Activated CD8-positive, alpha-beta memory T cell treated with anti-CD3 and anti-CD28 coated beads for 36 hours (primary cell): ENCODE results near the gene ADAR. TPM values are rescaled to one million over a fixed set of nuclear protein-coding genes. Genes with fewer than 3 reads are reported as not detected.

Source experiments
- CTCF ChIA-PET: fragments of 350-600 bp; sonication (Branson Sonifier 250); formaldehyde crosslinking; loops from one replicate; lab custom pipeline; 2021; ENCODE audit warnings: antibody characterized with exemption; lab: Charles Lee
- POLR2A ChIA-PET: fragments of 350-600 bp; sonication (Branson Sonifier 250); formaldehyde crosslinking; loops from one replicate; lab custom pipeline; 2021; ENCODE audit warnings: antibody characterized with exemption; lab: Charles Lee
- total RNA-seq, 2 experiments: library from RNA; stranded (reverse); gene quantifications; one replicate each; pipeline ENCODE4 v1.2.3, GENCODE V29; 2021

ADAR gene
- total RNA-seq, 2 experiments from 2014 or later: 197 to 202 TPM

DNA sequence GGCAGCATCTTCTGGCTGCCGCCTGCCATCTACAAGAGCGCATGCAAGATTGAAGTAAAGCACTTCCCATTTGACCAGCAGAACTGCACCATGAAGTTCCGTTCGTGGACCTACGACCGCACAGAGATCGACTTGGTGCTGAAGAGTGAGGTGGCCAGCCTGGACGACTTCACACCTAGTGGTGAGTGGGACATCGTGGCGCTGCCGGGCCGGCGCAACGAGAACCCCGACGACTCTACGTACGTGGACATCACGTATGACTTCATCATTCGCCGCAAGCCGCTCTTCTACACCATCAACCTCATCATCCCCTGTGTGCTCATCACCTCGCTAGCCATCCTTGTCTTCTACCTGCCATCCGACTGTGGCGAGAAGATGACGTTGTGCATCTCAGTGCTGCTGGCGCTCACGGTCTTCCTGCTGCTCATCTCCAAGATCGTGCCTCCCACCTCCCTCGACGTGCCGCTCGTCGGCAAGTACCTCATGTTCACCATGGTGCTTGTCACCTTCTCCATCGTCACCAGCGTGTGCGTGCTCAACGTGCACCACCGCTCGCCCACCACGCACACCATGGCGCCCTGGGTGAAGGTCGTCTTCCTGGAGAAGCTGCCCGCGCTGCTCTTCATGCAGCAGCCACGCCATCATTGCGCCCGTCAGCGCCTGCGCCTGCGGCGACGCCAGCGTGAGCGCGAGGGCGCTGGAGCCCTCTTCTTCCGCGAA is 36.6 kb downstream of the ADAR start:
- POLR2A ChIA-PET: no interaction called here
- CTCF ChIA-PET: no interaction called here

DNA sequence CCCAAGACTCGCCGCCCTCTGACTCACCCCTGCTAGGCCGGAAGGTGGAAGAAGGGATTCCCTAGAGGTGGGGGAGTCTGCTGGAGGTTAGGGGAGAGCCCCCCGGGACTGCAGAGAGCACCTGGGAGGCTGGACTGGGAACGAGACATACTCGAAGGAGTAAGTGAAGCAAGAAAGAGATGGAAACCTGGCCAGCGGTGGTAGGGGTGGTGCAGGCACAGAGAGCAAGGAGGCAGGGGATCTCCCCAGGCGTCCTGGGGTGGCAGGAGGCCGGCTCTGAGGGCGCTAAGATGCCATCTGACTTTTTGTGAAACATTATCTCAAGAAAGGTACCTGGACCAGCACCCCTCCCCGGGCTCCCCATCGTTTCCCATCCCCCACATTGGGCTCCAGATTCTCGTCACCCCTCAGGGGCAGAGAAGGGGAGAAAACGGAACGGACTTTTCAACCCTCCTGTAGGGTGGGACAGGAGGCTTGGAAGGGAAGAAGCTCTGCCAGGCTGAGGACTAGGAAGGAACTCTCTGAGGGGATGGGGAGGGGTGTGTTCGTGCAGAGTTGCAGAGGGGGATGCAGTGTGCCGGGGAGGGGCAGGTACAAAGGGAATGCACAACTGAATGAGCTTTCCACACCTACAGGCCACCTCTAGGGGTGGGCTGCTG is 39.7 kb downstream of the ADAR start:
- ChIA-PET POLR2A (no interaction called here), CTCF (no interaction called here)

DNA sequence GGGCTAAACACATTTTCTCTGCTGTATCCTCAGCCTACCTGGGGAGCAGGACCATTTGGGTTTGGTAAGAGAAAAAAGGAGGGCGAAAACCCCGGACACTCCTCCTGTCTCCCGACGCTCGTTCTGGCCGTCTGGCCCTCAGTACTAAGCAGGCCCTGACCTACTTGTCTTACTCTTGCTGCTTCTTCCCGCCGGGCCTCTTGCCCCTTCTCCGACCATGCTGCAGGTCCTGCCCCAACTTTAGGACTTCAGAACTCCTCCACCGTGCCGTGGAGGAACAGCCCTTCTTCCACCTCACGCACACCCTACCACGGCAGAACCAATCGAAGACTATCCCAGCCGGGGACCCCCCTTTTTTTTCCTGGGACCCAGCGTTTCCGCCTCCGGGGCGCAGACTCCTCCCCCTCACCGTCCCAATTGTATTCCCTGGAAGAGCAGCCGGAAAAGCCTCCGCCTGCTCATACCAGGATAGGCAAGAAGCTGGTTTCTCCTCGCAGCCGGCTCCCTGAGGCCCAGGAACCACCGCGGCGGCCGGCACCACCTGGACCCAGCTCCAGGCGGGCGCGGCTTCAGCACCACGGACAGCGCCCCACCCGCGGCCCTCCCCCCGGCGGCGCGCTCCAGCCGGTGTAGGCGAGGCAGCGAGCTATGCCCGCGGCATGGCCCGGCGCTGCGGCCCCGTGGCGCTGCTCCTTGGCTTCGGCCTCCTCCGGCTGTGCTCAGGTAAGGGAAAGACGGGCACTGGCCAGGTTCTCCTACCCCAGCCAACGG is 40.4 kb downstream of the ADAR start, which contains the start of gene CHRNB2:
Gene CHRNB2, plus strand, starts transcription at position 393 of the 771 bp plus-strand sequence. Its CDS starts 267 bp downstream, at position 660.
- POLR2A ChIA-PET: interaction anchor here (0.6 kb wide), 2 partner anchors 196 to 1340 kb away, joined by 3 to 4 read pairs; no protein-coding TSS in a partner anchor
- CTCF ChIA-PET: no interaction called here

DNA sequence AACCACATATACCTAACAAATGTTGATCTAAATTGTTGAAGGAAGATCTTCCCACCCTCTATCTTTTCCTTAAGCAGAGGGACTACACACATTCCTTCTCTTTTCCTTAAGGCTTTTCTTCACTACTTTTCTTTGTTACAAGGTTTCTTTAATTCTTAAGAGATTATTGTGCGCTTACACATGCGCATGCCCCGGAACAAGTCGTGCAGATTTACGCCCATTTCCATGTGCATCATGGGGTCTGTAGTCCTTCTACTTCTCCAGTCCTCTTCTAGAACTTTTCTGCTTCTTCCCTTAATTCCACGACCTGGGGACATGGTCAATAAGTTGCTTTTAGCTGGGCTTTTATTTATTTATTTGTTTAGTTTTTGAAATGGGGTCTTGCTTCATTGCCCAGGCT is 42.1 kb downstream of the ADAR start:
- CTCF ChIA-PET: interaction anchor here (0.6 kb wide), 1 partner anchor 96 kb away, joined by 3 read pairs; no protein-coding TSS in a partner anchor
- POLR2A ChIA-PET: interaction anchor here (1.0 kb wide), 1 partner anchor 12 kb away, joined by 3 read pairs; no protein-coding TSS in a partner anchor

DNA sequence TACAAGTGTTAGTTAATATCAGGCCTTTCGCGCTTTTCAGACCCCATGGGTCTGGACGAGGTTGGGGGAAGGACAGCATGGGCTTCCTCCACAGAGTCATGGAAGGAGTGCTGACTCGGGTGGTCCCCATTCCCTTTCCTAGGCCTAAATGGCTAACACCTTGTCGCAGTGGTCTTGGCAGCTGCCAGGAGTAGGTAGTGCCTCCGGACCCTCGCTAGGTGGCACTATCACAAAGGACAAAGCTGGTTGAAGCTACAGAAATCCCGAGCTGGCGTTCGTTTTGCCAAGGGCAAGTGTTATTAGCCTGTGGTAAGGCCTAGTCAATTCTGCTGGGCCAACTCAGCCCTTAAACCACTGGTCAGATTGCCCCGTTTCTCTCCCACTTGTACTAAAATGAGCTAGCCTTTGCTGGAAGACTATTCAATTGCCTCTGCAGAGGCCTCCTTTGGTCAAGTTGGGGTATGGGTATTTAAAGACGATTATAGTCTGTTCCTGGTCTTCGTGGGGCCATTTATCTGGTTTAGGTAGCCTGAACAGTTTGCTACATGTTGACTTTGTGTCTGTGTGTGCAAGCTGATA is 48.4 kb downstream of the ADAR start:
- CTCF ChIA-PET: interaction anchor here (0.5 to 2.1 kb wide), 18 partner anchors 14 to 378 kb away, joined by 3 to 10 read pairs (median 4); partner anchors contain the start of gene ADAR
- POLR2A ChIA-PET: interaction anchor here (0.6 to 1.1 kb wide), 2 partner anchors 303 to 377 kb away, joined by 3 read pairs; partner anchors contain the start of gene PMVK

DNA sequence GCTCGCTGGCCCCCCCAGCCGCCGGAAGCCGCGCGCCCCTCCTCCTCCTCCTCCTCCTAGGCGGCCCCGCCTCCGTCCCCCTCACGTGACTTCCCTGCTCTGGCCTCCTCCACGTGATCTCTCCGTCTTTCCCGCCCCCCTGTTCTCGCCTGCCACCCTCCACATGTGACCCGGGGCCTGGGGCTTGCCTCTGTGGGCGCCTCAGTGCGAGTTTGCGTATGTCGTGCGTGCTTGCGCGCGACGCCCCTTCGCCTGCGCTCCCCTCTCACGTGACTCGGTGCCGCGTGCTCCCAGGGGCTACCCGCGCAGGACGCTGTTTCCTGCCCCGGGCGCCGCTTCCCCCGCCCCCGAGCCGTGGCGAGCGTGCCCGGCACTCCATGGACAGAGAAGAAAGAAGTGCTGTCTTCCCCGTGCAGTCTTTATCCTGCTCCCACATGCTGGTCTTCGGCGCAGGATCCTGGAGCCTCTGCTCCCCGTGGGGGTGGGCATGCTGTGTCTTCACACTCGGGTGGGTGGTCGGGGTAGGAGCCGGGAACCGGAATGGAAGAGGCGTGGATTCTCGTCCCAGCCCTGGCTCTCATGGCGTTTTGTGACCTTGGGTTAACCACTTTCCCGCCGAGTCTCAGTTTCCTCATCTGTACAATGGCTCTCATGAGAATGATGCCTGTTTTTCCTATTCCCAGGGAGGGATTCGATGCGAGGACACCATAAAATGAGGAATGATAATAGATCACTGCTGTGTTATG is 49.1 kb downstream of the ADAR start:
- POLR2A ChIA-PET: interaction anchor here (0.5 to 1.1 kb wide), 3 partner anchors 153 to 377 kb away, joined by 3 read pairs; partner anchors contain the start of gene PMVK
- CTCF ChIA-PET: interaction anchor here (0.7 to 2.1 kb wide), 17 partner anchors 15 to 378 kb away, joined by 3 to 10 read pairs (median 4); no protein-coding TSS in a partner anchor

DNA sequence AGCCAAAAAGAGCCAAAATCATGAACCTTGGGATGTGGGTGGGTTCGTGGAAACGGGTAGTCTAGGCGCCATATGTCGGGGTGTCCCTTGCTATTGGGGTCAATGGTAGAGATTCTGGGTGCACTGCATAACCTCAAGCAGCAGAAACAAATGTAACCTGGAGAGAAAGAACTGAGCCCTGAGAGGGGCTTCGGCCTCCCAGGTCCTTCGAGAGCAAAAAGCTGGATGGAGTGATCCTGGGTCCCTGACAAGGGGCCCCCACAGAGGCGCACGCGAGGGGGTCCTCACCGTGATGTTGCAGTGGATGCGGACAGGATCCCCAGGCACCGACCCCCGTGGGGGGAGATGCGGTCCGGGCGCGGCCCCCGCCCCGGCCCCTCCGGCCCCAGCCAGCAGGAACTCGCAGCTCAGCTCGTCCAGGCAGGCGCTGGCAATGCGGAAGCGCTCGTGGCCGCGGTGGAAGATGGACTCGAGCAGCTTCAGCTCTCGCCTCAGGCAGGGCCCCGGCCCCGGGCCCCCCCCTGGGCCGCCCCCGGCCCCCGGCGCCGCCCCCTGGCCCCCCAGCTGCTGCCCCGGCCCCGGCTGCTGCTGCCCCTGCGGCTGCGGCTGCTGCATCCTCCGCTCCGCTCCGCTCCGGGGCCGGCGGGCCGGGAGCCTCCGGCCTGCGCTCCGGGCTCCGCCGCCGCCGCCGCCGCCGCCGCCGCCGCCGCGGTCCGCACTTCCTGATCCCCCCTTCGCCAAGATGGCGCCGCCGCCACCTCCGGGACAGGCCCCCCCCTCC is 49.9 kb downstream of the ADAR start, which contains the start of gene UBE2Q1:
Gene UBE2Q1, minus strand, starts transcription at position 724 of the 781 bp plus-strand sequence. Its CDS starts 109 bp downstream, at position 615.
- ChIA-PET CTCF (interaction anchor here (1.2 kb wide), 1 partner anchor 79 kb away, joined by 4 read pairs; no protein-coding TSS in a partner anchor), POLR2A (interaction anchor here (0.5 to 0.6 kb wide), 2 partner anchors 152 to 354 kb away, joined by 3 read pairs; no protein-coding TSS in a partner anchor)

DNA sequence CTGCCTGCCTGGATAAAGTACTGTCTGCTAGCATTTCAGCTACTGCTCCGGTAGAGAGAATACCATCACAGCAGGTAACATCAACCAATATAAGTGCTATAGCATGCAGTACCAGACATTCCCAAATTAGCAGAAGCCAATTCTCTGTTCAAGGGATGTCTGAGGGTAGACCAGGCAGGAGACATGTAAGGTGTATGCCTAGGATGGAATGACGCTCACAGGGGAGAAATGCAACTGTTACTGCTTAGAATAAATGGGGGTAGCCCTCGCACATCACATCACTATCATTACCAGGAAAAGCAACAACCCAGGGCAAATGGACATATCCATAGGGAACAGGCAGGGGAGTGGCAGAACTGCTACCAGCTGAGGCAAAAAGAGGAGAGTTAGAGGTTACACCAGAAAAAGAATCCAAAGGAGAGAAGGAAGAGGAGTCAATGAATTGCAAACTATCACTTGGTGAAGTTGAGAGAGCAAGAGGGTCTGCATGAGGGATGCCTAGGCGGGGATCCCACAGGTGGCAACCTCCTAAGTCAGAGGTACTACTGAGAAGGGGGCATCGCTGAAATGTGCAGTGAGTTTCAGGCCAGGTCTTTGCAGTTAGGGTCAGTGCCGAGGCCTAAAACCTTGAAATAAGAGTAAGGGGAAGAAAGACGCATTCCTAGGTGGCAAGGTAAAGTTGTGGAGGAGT is 50.6 kb downstream of the ADAR start:
- POLR2A ChIA-PET: no interaction called here
- CTCF ChIA-PET: interaction anchor here (1.2 kb wide), 1 partner anchor 78 kb away, joined by 4 read pairs; no protein-coding TSS in a partner anchor

DNA sequence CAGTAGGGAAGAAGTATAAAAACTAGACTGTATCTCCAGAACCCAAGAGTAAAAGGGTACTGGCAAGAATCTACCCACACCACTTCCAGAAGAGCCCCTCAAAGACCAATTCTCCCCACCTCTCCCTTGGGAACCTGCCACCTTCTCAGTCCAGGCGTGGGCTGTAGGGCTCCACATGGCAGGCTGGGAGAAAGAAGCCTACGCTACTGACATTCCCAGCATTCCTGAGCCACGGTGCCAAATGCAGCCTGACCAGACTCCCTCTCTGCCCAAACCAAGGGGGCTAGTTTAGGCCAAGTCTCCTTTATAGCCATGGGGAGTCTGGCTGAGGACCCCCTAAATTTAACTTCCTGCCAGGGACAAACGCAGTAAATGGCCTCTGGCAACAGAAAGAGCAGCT is 51.6 kb downstream of the ADAR start:
- POLR2A ChIA-PET: no interaction called here
- CTCF ChIA-PET: interaction anchor here (1.3 kb wide), 1 partner anchor 153 kb away, joined by 3 read pairs; no protein-coding TSS in a partner anchor

DNA sequence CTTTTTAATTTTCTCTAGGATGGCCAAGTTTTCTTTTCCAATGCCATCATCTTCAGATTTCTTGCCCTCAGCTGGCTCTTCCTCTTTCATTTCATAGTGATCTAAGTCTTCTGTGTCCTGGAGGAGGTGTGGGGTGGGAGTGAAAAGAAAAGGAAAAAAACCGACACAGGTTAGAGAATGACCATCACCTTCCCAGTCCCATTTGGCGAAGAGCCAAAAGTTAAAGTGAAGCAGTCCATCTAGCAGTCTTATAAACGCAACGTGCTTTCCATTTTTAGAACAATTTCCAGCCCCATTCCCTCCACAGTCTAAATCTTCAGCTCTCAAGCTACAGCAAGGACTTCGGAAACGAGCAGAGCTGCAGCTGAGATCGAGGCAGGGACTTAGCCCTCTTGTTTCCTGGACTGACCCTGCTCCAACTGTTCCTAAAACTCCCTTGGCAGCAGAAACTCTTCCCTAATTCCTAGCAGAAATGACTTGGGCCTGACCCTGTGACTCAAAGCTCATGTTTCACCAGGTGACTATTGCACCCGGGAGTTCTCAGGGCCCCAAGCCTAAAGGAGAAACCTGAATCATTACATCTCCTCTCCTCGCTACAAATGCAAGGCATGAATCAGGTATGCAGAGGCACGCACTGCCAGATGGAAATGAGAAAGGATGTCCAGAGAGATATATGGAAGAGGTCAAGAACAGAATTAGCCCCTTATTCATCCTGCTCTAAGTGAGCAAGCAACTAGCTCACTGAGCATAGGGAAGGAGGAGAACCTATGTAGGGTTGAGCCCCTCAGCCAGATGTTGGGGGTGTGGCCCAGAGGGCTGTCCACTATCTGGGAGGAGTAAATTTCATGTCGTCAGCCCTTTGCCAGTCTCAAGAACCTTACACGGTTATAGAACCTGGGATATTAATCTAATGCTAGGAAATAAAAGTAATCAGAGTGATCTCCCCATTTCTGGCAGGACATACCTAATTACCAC is 54.6 kb downstream of the ADAR start:
- CTCF ChIA-PET: interaction anchor here (0.6 to 1.4 kb wide), 2 partner anchors 67 to 74 kb away, joined by 3 to 4 read pairs; no protein-coding TSS in a partner anchor
- POLR2A ChIA-PET: interaction anchor here (0.5 to 0.6 kb wide), 3 partner anchors 13 to 551 kb away, joined by 3 to 4 read pairs (median 3); no protein-coding TSS in a partner anchor

DNA sequence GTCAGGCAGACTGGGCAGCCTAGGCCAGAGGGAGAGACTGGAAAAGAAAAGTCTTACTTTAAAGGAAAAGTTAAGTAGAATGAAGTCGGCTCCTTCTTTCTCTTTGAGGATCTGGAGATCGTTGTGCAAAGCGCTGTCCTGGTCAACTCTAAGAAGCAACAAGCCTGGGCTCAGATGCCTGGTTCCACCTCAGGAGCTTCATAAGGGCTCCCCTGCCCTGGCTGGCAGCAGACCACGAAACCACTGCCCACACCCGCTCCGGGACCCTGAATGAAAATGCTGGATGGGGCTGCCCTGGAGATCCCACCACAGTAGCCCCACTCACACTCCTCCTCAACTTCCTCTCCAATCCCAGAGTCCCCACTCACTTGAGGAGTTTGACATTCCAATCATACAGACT is 56.0 kb downstream of the ADAR start:
- POLR2A ChIA-PET: no interaction called here
- CTCF ChIA-PET: no interaction called here

DNA sequence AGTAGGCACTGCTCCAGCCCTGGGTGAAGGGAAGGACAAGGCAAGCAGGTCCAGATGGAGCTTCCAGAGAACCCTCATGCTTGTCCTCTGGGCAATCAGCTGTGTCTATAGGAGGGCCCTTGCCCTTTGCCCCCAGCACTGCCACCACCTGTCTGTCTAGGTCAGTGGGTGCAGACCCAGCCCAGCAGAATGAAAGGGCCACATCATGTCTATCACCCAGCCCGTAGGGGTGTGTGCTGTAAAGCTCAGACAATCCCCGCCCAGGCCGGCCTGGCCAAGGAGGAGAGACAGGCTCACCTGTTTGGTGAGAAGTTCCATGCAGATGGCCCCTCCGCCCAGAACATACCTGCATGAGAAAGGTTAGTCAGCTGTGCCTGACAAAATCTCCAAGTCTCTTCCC is 56.5 kb downstream of the ADAR start:
- POLR2A ChIA-PET: no interaction called here

DNA sequence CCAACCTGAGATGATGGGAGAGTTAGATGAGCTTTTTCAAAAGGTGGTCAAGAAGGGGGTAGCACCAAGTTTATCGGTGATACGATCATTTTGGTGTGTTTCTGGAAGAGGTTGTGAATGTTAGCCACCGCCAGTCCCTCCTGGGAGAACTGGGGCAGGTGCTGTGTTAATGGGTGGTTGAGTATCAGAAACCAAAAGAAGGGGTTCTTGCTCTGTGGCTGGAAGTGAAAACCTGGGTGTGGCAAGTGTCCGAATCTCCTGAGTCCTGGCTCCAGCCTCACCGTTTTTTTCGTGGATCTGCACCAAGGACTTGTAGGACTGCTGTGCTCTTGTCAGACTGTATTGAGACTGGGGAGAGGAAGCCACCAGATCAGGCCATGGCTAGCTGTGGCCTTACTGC is 57.3 kb downstream of the ADAR start:
- ChIA-PET POLR2A (no interaction called here), CTCF (interaction anchor here (1.4 kb wide), 1 partner anchor 71 kb away, joined by 4 read pairs; no protein-coding TSS in a partner anchor)

More for the DNA sequence above, 56.5 kb downstream of the ADAR start:
- CTCF ChIA-PET: interaction anchor here (1.4 kb wide), 1 partner anchor 72 kb away, joined by 4 read pairs; no protein-coding TSS in a partner anchor

DNA sequence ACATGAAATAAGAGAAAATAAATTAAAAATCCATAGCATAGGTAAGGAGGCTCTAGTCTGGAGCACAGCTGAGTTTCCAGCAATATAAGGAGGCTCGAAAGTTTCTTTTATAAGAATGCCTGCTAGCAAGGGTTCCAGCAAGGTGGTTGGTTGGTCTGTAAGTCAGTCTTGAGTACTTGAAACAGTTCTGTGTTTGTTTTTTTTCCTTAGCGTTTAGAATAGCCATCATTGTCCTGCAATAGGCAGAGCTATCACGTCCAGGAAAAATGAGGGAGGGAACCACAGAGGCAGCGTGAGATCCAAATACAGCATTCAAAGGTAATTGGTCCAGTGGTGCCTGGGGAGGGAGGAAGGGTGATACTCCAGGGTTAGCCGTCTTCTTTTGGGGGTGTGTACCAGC is 57.9 kb downstream of the ADAR start:
- CTCF ChIA-PET: no interaction called here
- POLR2A ChIA-PET: interaction anchor here (0.5 kb wide), 1 partner anchor 158 kb away, joined by 11 read pairs; no protein-coding TSS in a partner anchor

DNA sequence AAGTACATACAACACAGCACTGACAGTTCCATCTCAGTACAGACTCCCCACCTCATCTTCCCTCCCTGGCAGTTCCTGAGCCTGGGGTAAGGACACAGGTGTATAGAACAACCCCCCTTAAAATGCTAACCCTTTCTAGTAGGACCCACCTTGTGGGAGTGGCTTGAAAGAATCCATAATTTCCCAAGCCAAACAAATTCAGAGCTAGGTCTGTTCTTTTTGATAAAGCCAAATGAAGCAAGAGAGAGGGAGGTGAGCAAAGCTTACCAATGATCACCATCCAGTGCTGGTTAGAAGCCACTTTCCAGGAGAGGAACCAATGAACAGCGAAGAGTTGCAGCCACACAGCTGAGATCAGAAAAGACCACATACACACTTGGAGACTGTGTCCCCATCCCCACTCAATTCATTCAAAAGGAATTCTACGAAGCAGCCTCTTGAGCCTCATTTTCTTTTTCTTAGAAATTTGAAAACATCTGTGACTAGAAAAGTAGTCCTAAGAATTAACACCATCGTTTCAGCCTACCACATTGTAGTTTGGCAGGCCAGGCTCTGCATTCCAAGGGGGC is 58.7 kb downstream of the ADAR start:
- ChIA-PET POLR2A (no interaction called here), CTCF (interaction anchor here (5.1 kb wide), 1 partner anchor 68 kb away, joined by 64 read pairs; no protein-coding TSS in a partner anchor)
